Measurements from ENCODE around the gene SEMA3C.

SEMA3C gene

GRCh38 chr7:80732630-80733029 lies 186.2 kb downstream of the SEMA3C start:
- DNase-seq, result no peak

- peak; percentile 50 for DNase-seq
Measured at GRCh38 chr7:80731281-80731680, 187.6 kb downstream of the SEMA3C start.

- no peak for DNase-seq
Measured at GRCh38 chr7:80729591-80730320, 189.1 kb downstream of the SEMA3C start.

GRCh38 chr7:80726666-80727065 lies 192.2 kb downstream of the SEMA3C start:
- DNase-seq, result peak; percentile 91

GRCh38 chr7:80725181-80725611 lies 193.7 kb downstream of the SEMA3C start:
- DNase-seq, result peak; percentile 88

GRCh38 chr7:80724249-80724871 lies 194.5 kb downstream of the SEMA3C start:
- no peak for DNase-seq

- peak; percentile 96 for DNase-seq
Measured at GRCh38 chr7:80722616-80723195, 196.1 kb downstream of the SEMA3C start.

GRCh38 chr7:80721883-80722615 lies 196.8 kb downstream of the SEMA3C start:
- peak; percentile 97 for DNase-seq

- no peak for DNase-seq
Measured at GRCh38 chr7:80720146-80720545, 198.7 kb downstream of the SEMA3C start.

GRCh38 chr7:80719261-80719660 lies 199.6 kb downstream of the SEMA3C start:
- DNase-seq, result no peak

GRCh38 chr7:80711531-80711930 lies 207.3 kb downstream of the SEMA3C start:
- DNase-seq, result peak; percentile 73

GRCh38 chr7:80708123-80708522 lies 210.7 kb downstream of the SEMA3C start:
- DNase-seq, result peak; percentile 87

GRCh38 chr7:80707318-80707717 lies 211.5 kb downstream of the SEMA3C start:
- peak; percentile 27 for DNase-seq

GRCh38 chr7:80705130-80705781 lies 213.6 kb downstream of the SEMA3C start:
- no peak for DNase-seq

GRCh38 chr7:80703272-80703671 lies 215.6 kb downstream of the SEMA3C start:
- no peak for DNase-seq

- peak; percentile 84 for DNase-seq
Measured at GRCh38 chr7:80699721-80700256, 219.1 kb downstream of the SEMA3C start.

- DNase-seq, result peak; percentile 78
Measured at GRCh38 chr7:80699045-80699638, 219.7 kb downstream of the SEMA3C start.
